GM18868 (cell line): ENCODE measurements around the gene GABRB1.
"Not testable (repeated sequence)": the region's sequence is repeated elsewhere in the genome, so short reads cannot be mapped to it uniquely, and the experiment has no call there.

Experiments used
- ATAC-seq: cut with Tn5 transposase; IDR thresholded peaks from one replicate; pipeline ENCODE4 v1.9.1; 2021; ENCODE audit warnings: mild to moderate bottlenecking, moderate library complexity; ENCODE audit not compliant: unreplicated experiment

The GABRB1 gene

GRCh38 chr4:47278631-47279030 lies 247.3 kb downstream of the GABRB1 start:
- no peak for ATAC-seq

- ATAC-seq = peak; percentile 99
Measured at GRCh38 chr4:47287735-47288134, 256.4 kb downstream of the GABRB1 start.

- no peak for ATAC-seq
Measured at GRCh38 chr4:47289805-47290204, 258.4 kb downstream of the GABRB1 start.

- not testable (repeated sequence) for ATAC-seq
Measured at GRCh38 chr4:47290873-47291272, 259.5 kb downstream of the GABRB1 start.

- no peak for ATAC-seq
Measured at GRCh38 chr4:47309165-47309564, 277.8 kb downstream of the GABRB1 start.

GRCh38 chr4:47312170-47312569 lies 280.8 kb downstream of the GABRB1 start:
- no peak for ATAC-seq

GRCh38 chr4:47313384-47313783 lies 282.0 kb downstream of the GABRB1 start:
- ATAC-seq = no peak

- ATAC-seq = peak; percentile 90
Measured at GRCh38 chr4:47315346-47315745, 284.0 kb downstream of the GABRB1 start.

- no peak for ATAC-seq
Measured at GRCh38 chr4:47326025-47326424, 294.7 kb downstream of the GABRB1 start.

- no peak for ATAC-seq
Measured at GRCh38 chr4:47330866-47331265, 299.5 kb downstream of the GABRB1 start.

GRCh38 chr4:47334652-47335051 lies 303.3 kb downstream of the GABRB1 start:
- ATAC-seq = no peak

GRCh38 chr4:47337893-47338292 lies 306.5 kb downstream of the GABRB1 start:
- no peak for ATAC-seq

GRCh38 chr4:47340914-47341313 lies 309.5 kb downstream of the GABRB1 start:
- no peak for ATAC-seq

GRCh38 chr4:47342796-47343195 lies 311.4 kb downstream of the GABRB1 start:
- no peak for ATAC-seq

- no peak for ATAC-seq
Measured at GRCh38 chr4:47349326-47349725, 318.0 kb downstream of the GABRB1 start.

- ATAC-seq = no peak
Measured at GRCh38 chr4:47355568-47355967, 324.2 kb downstream of the GABRB1 start.

GRCh38 chr4:47359891-47360290 lies 328.5 kb downstream of the GABRB1 start:
- ATAC-seq = no peak

GRCh38 chr4:47367761-47368160 lies 336.4 kb downstream of the GABRB1 start:
- ATAC-seq = no peak

GRCh38 chr4:47368211-47368610 lies 336.8 kb downstream of the GABRB1 start:
- ATAC-seq = no peak

- ATAC-seq = no peak
Measured at GRCh38 chr4:47372561-47372960, 341.2 kb downstream of the GABRB1 start.

- ATAC-seq = peak; percentile 73
Measured at GRCh38 chr4:47373174-47373573, 341.8 kb downstream of the GABRB1 start.

- ATAC-seq = no peak
Measured at GRCh38 chr4:47373709-47374108, 342.3 kb downstream of the GABRB1 start.

- no peak for ATAC-seq
Measured at GRCh38 chr4:47374477-47374876, 343.1 kb downstream of the GABRB1 start.
